ENCODE measurements around the gene PSPC1.

PSPC1 gene

GRCh38 chr13:19672990-19673389, 109.8 kb downstream of the PSPC1 start:
- no peak for DNase-seq

GRCh38 chr13:19670147-19670546, 112.6 kb downstream of the PSPC1 start:
- DNase-seq: no peak

- no peak for DNase-seq
Observed at GRCh38 chr13:19668778-19669177, 114.0 kb downstream of the PSPC1 start.

- no peak for DNase-seq
Observed at GRCh38 chr13:19665427-19665859, 117.3 kb downstream of the PSPC1 start.

GRCh38 chr13:19664481-19665230, 118.1 kb downstream of the PSPC1 start:
- DNase-seq: no peak

- DNase-seq: no peak
Observed at GRCh38 chr13:19663416-19663979, 119.2 kb downstream of the PSPC1 start.

- no peak for DNase-seq
Observed at GRCh38 chr13:19661561-19661960, 121.2 kb downstream of the PSPC1 start.

GRCh38 chr13:19661126-19661525, 121.6 kb downstream of the PSPC1 start:
- DNase-seq: no peak

GRCh38 chr13:19658831-19659230, 123.9 kb downstream of the PSPC1 start:
- DNase-seq: no peak

GRCh38 chr13:19657872-19658591, 124.7 kb downstream of the PSPC1 start:
- DNase-seq: no peak

Measured in EL (cell line).